ENCODE measurements around the gene LCK.
"Not testable (repeated sequence)": the region's sequence is repeated elsewhere in the genome, so short reads cannot be mapped to it uniquely, and the experiment has no call there.

Gene LCK

GRCh38 chr1:32274646-32275340, 23.7 kb downstream of the LCK start:
- no peak for DNase-seq (ENCODE audit: low spot score)

GRCh38 chr1:32275424-32275823, 24.4 kb downstream of the LCK start:
- peak; percentile 54 for DNase-seq (ENCODE audit: low spot score)

GRCh38 chr1:32276032-32276782, 25.1 kb downstream of the LCK start:
- DNase-seq (ENCODE audit: low spot score), result no peak

GRCh38 chr1:32284777-32285176, 33.7 kb downstream of the LCK start:
- not testable (repeated sequence) for DNase-seq (ENCODE audit: low spot score)

- no peak for DNase-seq (ENCODE audit: low spot score)
Observed at GRCh38 chr1:32285658-32286057, 34.6 kb downstream of the LCK start.

GRCh38 chr1:32286763-32287162, 35.7 kb downstream of the LCK start:
- no peak for DNase-seq (ENCODE audit: low spot score)

GRCh38 chr1:32289256-32289655, 38.2 kb downstream of the LCK start:
- DNase-seq (ENCODE audit: low spot score), result no peak

GRCh38 chr1:32291145-32291707, 40.2 kb downstream of the LCK start:
- DNase-seq (ENCODE audit: low spot score), result peak; percentile 36

- peak; percentile 95 for DNase-seq (ENCODE audit: low spot score)
Observed at GRCh38 chr1:32291708-32292538, 40.9 kb downstream of the LCK start, which contains the start of gene HDAC1. Gene HDAC1 (plus strand): TSS chr1:32292083. CDS start chr1:32292170, 87 bp downstream.

- not testable (repeated sequence) for DNase-seq (ENCODE audit: low spot score)
Observed at GRCh38 chr1:32298211-32298610, 47.1 kb downstream of the LCK start.

GRCh38 chr1:32299327-32299726, 48.3 kb downstream of the LCK start:
- DNase-seq (ENCODE audit: low spot score), result no peak

GRCh38 chr1:32303358-32303757, 52.3 kb downstream of the LCK start:
- no peak for DNase-seq (ENCODE audit: low spot score)

GRCh38 chr1:32303997-32304622, 53.0 kb downstream of the LCK start:
- peak; percentile 22 for DNase-seq (ENCODE audit: low spot score)

GRCh38 chr1:32305310-32305709, 54.2 kb downstream of the LCK start:
- DNase-seq (ENCODE audit: low spot score), result no peak

- peak; percentile 18 for DNase-seq (ENCODE audit: low spot score)
Observed at GRCh38 chr1:32307324-32307723, 56.3 kb downstream of the LCK start.

- DNase-seq (ENCODE audit: low spot score), result no peak
Observed at GRCh38 chr1:32309960-32310359, 58.9 kb downstream of the LCK start.

GRCh38 chr1:32311709-32312393, 60.8 kb downstream of the LCK start:
- no peak for DNase-seq (ENCODE audit: low spot score)

GRCh38 chr1:32316903-32317277, 65.8 kb downstream of the LCK start:
- no peak for DNase-seq (ENCODE audit: low spot score)

- DNase-seq (ENCODE audit: low spot score), result no peak
Observed at GRCh38 chr1:32318127-32318869, 67.2 kb downstream of the LCK start.

- DNase-seq (ENCODE audit: low spot score), result no peak
Observed at GRCh38 chr1:32321712-32322291, 70.7 kb downstream of the LCK start.

Measured in AG20443 (cell line).